ENCODE data around the gene STAP2.

DNA sequence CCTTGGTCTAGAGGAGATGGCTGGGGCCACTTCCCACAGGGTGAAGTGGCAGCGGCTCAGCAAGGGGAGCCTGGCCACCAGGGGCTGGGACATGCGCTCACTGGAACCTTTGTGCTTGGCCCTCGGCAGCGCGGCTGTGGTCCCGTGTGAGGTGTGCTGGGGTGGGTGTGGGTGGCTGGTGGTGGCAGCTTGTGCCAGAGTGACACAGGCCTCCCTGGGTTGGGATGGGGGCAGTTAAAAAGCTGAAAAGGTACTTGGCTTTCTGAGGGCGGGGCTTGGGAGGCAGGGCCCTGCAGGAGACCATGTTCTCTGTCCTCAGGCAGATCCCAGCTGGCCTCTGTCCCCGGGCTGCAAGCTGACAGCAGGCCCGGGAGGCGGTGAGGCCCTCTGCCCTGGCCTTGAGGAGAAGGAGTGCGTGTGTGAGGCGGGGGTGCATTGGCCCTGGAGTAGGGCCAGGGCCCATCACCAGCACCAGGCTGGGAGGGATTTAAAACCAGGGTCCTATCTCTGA, 22.1 kb upstream of the STAP2 start:
- TF ChIP-seq BACH2 (CRISPR knock-in tag; IDR thresholded peaks at IDR 0.05; ENCODE audit: borderline replicate concordance) = no peak
- TF ChIP-seq SNAI2 (CRISPR knock-in tag; IDR thresholded peaks at IDR 0.05) = no peak
- TF ChIP-seq RARB (CRISPR knock-in tag; IDR thresholded peaks at IDR 0.05) = no peak
- TF ChIP-seq, protein P1, sequence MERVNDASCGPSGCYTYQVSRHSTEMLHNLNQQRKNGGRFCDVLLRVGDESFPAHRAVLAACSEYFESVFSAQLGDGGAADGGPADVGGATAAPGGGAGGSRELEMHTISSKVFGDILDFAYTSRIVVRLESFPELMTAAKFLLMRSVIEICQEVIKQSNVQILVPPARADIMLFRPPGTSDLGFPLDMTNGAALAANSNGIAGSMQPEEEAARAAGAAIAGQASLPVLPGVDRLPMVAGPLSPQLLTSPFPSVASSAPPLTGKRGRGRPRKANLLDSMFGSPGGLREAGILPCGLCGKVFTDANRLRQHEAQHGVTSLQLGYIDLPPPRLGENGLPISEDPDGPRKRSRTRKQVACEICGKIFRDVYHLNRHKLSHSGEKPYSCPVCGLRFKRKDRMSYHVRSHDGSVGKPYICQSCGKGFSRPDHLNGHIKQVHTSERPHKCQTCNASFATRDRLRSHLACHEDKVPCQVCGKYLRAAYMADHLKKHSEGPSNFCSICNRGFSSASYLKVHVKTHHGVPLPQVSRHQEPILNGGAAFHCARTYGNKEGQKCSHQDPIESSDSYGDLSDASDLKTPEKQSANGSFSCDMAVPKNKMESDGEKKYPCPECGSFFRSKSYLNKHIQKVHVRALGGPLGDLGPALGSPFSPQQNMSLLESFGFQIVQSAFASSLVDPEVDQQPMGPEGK (CRISPR knock-in tag; IDR thresholded peaks at IDR 0.05; ENCODE audit: borderline replicate concordance) = no peak
- TF ChIP-seq ESRRG (CRISPR knock-in tag; IDR thresholded peaks at IDR 0.05) = no peak
- TF ChIP-seq, protein P2, sequence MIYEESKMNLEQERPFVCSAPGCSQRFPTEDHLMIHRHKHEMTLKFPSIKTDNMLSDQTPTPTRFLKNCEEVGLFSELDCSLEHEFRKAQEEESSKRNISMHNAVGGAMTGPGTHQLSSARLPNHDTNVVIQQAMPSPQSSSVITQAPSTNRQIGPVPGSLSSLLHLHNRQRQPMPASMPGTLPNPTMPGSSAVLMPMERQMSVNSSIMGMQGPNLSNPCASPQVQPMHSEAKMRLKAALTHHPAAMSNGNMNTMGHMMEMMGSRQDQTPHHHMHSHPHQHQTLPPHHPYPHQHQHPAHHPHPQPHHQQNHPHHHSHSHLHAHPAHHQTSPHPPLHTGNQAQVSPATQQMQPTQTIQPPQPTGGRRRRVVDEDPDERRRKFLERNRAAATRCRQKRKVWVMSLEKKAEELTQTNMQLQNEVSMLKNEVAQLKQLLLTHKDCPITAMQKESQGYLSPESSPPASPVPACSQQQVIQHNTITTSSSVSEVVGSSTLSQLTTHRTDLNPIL (CRISPR knock-in tag; IDR thresholded peaks at IDR 0.05; ENCODE audit: low read depth) = no peak
- no peak for TF ChIP-seq ZFP3 (CRISPR knock-in tag; IDR thresholded peaks at IDR 0.05)
- no peak for TF ChIP-seq ISL1 (CRISPR knock-in tag; IDR thresholded peaks at IDR 0.05)
- TF ChIP-seq, protein P3, sequence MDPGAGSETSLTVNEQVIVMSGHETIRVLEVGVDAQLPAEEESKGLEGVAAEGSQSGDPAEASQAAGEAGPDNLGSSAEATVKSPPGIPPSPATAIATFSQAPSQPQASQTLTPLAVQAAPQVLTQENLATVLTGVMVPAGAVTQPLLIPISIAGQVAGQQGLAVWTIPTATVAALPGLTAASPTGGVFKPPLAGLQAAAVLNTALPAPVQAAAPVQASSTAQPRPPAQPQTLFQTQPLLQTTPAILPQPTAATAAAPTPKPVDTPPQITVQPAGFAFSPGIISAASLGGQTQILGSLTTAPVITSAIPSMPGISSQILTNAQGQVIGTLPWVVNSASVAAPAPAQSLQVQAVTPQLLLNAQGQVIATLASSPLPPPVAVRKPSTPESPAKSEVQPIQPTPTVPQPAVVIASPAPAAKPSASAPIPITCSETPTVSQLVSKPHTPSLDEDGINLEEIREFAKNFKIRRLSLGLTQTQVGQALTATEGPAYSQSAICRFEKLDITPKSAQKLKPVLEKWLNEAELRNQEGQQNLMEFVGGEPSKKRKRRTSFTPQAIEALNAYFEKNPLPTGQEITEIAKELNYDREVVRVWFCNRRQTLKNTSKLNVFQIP (CRISPR knock-in tag; IDR thresholded peaks at IDR 0.05; ENCODE audit: borderline replicate concordance, low read depth) = no peak
- TF ChIP-seq, protein P4, sequence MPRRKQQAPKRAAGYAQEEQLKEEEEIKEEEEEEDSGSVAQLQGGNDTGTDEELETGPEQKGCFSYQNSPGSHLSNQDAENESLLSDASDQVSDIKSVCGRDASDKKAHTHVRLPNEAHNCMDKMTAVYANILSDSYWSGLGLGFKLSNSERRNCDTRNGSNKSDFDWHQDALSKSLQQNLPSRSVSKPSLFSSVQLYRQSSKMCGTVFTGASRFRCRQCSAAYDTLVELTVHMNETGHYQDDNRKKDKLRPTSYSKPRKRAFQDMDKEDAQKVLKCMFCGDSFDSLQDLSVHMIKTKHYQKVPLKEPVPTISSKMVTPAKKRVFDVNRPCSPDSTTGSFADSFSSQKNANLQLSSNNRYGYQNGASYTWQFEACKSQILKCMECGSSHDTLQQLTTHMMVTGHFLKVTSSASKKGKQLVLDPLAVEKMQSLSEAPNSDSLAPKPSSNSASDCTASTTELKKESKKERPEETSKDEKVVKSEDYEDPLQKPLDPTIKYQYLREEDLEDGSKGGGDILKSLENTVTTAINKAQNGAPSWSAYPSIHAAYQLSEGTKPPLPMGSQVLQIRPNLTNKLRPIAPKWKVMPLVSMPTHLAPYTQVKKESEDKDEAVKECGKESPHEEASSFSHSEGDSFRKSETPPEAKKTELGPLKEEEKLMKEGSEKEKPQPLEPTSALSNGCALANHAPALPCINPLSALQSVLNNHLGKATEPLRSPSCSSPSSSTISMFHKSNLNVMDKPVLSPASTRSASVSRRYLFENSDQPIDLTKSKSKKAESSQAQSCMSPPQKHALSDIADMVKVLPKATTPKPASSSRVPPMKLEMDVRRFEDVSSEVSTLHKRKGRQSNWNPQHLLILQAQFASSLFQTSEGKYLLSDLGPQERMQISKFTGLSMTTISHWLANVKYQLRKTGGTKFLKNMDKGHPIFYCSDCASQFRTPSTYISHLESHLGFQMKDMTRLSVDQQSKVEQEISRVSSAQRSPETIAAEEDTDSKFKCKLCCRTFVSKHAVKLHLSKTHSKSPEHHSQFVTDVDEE (CRISPR knock-in tag; IDR thresholded peaks at IDR 0.05) = no peak
- TF ChIP-seq ARNTL (CRISPR knock-in tag; IDR thresholded peaks at IDR 0.05; ENCODE audit: borderline replicate concordance, low read depth) = no peak
- TF ChIP-seq ZNF8 (CRISPR knock-in tag; IDR thresholded peaks at IDR 0.05) = no peak
- no peak for TF ChIP-seq ZNF565 (CRISPR knock-in tag; conservative IDR thresholded peaks at IDR 0.05; ENCODE audit: low read depth)
- TF ChIP-seq, protein P5, sequence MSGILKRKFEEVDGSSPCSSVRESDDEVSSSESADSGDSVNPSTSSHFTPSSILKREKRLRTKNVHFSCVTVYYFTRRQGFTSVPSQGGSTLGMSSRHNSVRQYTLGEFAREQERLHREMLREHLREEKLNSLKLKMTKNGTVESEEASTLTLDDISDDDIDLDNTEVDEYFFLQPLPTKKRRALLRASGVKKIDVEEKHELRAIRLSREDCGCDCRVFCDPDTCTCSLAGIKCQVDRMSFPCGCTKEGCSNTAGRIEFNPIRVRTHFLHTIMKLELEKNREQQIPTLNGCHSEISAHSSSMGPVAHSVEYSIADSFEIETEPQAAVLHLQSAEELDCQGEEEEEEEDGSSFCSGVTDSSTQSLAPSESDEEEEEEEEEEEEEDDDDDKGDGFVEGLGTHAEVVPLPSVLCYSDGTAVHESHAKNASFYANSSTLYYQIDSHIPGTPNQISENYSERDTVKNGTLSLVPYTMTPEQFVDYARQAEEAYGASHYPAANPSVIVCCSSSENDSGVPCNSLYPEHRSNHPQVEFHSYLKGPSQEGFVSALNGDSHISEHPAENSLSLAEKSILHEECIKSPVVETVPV (CRISPR knock-in tag; IDR thresholded peaks at IDR 0.05) = no peak

Measured in SK-N-SH treated with all-trans-retinoic acid at 6 μM for 48 hours (cell line).